ENCODE results near the gene SCAMP4.

GRCh38 chr19:1967087-1967608 is 61.9 kb downstream of the SCAMP4 start:
- TF ChIP-seq CTCF (IDR thresholded peaks at IDR 0.05) (no peak), POLR2A (IDR thresholded peaks at IDR 0.05) (no peak), EP300 (IDR thresholded peaks at IDR 0.05) (no peak)
